ENCODE data around the gene SSBP2. TPM values are rescaled to one million over a fixed set of nuclear protein-coding genes. Genes with fewer than 3 reads are reported as not detected.
"Not testable (repeated sequence)": the region's sequence is repeated elsewhere in the genome, so short reads cannot be mapped to it uniquely, and the experiment has no call there.

SSBP2 gene
- total RNA-seq, 1 donor from 2014 or later: 30.6 TPM

DNA sequence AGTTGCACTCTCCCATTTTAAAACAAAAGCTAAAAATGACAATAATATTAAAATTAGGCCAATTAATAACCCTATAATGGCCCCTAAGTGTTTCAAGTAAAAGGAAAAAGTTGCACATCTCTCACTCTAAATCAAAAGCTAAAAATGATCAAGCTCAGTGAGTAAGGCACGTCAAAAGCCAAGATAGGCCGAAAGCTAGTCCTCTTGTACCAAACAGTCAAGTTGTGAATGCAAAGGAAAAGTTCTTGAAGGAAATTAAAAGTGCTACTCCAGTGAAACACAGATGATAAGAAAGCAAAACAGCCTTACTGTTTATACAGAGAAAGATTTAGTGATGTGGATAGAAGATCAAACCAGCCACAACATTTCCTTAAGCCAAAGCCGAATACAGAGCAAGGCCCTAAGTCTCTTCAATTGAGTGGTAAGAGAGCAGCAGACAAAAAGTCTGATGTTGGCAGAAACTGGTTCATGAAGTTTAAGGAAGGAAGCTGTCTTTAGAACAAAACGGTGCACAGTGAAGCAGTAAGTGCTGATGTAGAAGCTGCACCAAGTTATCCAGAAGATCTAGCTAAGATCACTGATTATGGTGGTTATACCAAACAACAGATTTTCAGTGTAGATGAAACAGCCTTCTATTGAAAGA, 212.9 kb downstream of the SSBP2 start:
- intact Hi-C loops (cut with micrococcal nuclease): no loop called here

DNA sequence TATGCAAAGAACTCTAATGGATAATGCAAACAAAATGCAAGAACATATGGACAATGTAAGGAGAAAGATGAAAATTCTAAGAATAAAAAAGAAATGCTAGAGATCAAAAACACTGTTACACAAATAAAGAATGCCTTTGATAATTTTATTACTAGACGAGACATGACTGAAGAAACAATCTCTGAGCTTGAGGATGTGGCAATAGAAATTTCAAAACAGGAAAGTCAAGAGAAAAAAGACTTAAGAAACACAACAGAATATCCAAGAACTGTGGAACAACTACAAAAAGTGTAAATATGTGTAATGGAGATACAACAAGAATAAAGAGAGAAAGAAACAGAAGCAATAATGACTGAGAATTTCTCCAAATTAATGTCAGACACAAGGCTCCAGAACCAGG, 216.5 kb downstream of the SSBP2 start:
- intact Hi-C loops (cut with micrococcal nuclease): no loop called here

DNA sequence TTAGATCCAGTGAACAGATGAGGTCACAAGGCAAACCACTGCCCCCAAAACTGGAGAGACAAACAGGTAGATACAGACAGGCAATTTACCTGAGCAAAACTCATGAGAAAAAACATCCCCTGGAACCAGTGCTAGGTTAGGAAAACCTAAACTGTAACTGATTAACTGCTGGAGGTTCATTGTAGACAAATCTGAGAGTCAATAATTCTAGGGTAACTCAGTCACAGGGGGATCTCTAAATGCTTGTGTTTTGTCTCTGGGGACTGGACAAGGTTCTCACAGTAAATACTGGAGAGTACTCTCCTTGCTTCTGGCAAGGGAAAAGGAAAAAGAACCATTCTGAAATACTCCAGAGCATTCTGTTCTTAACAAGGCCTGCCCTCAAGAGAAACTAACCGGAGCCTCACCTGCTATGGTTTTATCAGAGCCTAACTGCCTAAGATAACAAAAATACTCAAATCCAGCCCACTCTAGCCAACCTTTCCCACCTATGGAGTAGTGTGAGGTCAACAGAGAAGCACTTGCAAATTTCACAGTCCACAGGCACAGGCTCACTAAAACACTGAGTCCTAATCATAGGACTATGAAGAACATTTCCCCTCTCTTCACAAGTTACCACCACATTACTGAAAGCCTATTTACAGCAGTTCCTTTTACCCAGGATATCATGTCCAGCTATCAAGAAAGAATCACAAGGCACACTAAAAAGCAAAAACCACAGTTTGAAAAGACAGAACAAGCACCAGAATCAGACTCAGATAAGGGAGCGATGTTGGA, 217.1 kb downstream of the SSBP2 start:
- intact Hi-C loops (cut with micrococcal nuclease): no loop called here

DNA sequence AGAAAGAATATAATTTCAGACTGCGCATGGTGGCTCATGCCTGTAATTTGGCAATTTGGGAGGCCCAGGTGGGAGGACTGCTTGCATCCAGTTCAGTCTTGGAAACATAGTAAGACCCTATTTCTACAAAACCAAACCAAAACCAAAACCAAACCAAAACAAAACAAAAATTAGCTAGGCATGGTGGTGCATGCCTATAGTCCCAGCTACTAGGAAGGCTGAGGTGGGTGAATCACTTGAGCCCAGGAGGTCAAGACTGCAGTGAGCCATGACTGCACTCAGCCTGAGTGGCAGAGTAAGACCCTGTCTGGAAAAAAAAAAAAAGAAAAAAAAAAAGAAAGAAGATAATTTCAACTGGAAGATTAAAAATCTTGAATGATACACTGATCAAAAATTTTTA, 220.0 kb downstream of the SSBP2 start:
- intact Hi-C loops (cut with micrococcal nuclease): no loop called here

DNA sequence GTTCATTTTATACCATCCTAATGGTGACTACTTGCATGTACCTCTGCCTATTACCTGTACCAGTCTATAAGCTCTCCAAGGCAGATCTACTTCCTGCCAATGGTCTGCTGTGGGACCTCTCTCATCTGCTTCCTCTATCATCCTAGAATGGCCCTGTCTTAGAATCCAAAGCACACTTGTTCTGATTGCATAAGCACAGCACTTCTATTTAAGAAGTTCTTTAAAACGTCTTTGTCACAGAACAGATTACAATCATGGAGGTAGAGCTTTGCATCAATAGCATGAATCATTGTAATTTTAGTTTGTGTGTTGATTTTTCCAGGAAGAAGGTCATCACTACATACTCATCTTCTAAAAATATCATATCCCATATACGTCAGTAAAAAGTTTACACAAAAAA, 225.2 kb downstream of the SSBP2 start:
- intact Hi-C loops (cut with micrococcal nuclease): no loop called here

DNA sequence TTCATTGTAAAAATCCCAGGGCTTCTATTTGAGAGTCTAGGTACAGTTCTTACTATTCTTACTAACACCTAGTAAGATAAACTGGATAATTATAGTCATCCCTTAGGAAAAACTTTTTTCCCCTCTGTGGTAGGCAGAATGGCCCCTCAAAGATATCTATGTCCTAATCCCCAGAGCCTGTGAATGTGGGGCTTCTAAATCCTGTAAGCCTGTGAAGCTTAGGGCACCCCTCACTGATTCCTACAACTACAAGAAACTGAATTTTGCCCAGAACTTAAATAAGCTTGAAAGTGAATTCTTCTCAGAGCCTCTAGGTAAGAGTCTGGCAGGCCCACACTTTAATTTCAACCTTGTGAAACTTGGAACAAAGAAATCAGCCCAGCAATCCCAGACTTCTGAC, 226.9 kb downstream of the SSBP2 start:
- intact Hi-C loops (cut with micrococcal nuclease): no loop called here

DNA sequence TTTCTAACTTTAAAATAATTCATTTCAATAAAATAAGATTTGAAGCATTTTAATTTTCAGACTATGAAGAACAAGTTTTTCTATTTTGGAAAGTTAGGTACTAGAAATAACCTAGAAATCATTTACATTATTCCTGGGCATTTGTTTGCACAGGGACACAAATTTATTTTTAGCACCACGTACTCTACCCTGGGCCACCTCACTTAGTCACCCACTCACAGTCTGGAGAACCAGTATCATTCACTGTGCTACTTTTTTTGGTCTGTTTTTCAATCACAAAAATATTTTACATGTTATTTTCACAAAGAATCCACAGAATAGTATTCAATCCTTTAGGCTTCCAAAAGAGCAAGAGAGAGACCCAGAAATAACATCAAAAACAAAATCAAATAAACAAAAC, 228.3 kb downstream of the SSBP2 start:
- intact Hi-C loops (cut with micrococcal nuclease): no loop called here

DNA sequence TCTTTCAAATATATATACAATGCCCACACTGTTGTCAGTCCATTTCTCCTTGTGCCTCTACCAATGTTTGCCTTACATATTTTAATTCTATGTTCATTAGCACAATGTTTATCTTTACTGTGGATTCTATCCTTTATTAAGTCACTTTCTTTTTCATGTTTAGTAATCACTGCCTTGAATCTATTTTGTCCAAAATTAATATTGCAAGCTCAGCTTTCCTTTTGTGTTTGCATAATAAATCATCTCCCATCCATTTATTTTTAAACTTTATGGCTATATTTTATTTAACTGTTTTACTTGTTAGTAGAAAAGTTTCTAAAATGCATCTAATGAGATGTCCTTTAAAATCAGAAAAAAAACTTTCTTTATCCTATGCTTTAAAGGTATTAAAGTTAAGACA, 230.1 kb downstream of the SSBP2 start:
- intact Hi-C loops (cut with micrococcal nuclease): no loop called here

DNA sequence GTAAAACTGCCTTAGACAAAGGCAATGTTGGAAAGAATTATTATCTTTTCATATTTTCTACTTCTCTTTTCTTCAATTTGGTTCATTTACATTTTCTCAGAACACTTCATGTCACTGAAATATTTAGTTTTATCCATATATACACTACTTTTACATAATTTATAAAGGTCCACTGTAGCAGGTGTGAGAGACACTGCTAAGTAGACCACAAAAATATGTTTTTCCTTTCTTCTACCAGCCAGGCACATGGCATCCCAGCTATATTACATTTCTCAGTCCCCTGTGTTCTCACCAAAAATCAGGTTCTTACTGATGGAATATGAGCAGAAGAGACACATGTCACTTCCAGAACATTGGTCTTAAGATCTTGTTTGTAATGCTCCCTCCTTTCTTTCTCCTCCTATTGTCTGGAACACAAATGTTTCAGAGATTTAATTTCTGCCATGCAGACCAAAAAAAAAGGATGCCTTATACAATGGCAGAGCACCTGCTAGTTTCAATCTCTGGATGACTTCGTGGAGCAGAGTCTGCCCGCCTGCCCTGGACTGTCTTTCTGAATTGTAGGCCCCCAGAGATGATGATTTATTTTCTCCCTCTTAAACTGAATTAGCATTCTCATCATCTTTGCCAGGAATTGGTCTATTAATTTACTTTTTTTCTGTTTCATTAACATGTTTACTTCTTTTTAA, 231.5 kb downstream of the SSBP2 start:
- intact Hi-C loops (cut with micrococcal nuclease): no loop called here

DNA sequence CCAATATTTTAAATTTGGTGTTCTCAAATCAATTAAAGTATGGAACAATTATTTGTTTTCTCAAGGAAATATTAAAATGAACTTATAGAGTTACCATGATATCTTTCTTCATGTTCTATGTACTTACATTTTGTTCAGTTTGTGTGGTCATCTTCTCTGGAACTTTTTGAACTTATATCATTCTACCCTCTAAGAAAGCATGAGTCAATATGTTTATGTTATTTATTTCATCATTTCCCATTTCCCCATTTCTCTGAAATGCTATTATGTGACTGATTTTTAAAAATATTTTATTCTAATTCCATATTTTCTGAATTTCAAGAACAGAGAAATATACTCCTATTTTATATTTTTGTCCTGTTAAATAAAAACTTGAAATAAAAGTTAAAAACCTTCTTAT, 233.4 kb downstream of the SSBP2 start:
- intact Hi-C loops (cut with micrococcal nuclease): no loop called here

DNA sequence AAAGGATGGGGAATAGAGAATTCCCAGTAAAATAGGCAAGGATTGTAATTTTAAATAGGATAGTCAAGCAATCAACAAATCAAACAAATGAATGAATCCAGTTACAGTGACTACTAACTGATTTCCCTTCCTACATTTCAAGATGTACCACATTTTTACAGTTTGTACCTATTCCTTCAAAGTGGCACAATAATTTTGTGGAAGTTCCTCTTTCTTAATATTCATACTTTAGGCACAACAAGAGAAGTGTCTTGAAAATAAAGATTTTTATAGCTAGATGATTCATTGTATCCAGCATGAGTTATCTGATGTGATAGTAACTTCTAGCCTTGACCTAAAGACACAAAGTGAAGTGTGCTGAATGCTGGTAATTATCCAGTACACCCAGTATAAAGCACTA, 234.8 kb downstream of the SSBP2 start:
- intact Hi-C loops (cut with micrococcal nuclease): no loop called here

DNA sequence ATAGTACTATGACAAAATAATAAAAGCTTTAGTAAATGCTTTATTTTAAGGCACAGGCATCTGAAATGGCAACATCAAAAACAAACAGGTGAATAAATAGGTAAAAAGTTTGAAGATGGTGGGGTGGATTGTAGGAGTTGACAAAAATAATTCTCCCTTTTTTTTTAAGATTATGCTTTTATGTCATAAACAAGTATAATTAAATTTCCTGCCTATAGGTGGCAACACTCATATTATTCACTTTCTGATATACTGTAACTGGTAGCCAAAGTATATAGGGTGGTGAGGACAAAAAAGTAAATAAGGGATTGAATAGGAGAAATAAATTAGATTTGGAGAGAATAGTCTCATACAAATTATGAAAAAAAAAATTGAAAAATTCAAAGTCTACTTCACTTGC, 236.9 kb downstream of the SSBP2 start:
- intact Hi-C loops (cut with micrococcal nuclease): loop anchor here (2.0 kb wide), 2 partner anchors 235 to 457 kb away; no protein-coding TSS in a partner anchor

DNA sequence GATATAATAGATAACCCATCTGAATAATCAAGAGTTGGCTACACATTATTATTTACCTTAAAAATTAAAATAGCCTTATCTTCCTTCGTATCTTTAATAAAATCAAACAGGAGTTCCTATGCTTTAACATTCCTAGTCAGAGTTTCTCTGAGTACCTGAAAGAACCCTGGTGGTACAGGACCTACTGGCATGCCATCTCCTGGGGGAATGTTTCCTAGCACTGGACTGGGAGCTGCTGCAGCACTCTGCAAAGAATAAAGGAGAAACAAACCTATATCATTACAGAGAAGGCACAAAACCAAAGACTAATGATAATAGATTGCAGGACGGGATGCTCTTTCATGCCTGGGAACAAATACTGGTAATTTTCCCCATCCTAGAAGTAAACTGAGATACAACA, 237.4 kb downstream of the SSBP2 start:
- intact Hi-C loops (cut with micrococcal nuclease): no loop called here

DNA sequence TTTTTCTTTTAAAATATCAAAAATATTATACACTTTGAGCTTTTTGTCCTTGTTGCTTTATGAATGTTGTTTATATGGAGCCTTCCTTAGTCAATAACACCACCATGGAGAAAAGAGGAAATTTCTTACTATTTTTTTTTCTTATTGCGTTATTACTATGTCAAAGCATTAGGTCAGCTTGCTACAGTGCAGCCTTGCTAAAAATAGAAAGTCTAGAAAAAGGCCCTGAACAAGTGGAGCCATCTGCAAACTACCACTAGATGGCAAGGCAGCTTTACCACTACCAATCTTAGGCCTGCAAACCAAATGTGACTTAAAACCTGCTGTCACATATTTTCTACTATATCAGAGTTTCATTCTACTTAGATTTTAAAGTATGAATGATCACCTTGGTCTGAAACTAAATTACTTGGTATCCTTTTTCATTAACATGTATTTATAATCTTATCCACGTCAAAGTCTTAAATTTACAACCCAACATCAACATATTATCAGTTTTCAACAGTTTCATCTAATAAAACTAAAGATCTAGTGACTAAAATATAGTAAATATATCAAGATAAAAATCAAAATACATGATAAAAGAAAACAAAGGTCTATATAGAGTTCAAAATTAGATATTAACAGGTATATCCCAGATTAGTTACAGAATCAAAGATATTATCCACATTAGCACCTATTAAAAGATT, 243.9 kb downstream of the SSBP2 start:
- intact Hi-C loops (cut with micrococcal nuclease): loop anchor here (1.0 to 2.0 kb wide), 8 partner anchors 82 to 718 kb away; partner anchors contain the start of genes ATG10, SSBP2 and ZCCHC9

DNA sequence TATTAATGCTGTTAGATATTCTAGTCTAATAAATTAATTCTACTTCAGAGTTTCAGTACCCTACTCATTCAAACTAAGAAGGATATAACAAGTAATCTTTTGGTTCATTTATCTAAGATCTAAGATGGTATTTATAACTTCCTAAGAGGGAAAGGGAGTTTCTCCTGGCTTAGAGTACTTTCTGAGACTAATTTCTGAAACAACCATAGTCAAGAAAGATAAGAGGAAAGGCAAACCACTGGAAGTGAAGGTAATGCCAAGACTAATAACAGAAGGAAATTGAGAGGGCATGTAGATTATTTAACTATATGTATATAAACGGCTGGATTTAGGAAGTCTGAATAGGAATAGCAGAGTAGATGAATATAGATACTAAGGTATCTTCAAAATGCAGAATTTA, 244.5 kb downstream of the SSBP2 start:
- intact Hi-C loops (cut with micrococcal nuclease): loop anchor here (2.0 kb wide), 1 partner anchor 206 kb away; the partner anchor contains the start of gene ZCCHC9

DNA sequence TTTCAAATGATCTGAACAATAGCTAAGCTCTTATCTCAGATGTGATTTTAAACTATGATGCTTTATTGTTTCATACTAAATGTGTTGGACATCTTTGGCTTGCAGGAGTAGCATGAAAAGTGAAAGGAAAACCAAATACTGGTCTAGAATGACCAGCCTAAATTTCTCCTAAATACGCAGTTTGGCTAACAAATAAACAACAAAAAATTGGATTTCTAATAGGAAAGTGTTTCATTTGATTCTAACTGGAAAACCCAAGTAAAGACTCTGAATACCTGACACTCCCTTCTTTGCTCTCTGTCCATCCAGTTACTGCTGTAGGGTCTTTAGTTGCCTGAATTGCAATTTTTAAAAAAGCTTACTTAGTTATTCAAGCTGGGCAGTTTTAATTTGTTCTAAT, 245.2 kb downstream of the SSBP2 start:
- intact Hi-C loops (cut with micrococcal nuclease): loop anchor here (2.0 kb wide), 1 partner anchor 205 kb away; the partner anchor contains the start of gene ZCCHC9

DNA sequence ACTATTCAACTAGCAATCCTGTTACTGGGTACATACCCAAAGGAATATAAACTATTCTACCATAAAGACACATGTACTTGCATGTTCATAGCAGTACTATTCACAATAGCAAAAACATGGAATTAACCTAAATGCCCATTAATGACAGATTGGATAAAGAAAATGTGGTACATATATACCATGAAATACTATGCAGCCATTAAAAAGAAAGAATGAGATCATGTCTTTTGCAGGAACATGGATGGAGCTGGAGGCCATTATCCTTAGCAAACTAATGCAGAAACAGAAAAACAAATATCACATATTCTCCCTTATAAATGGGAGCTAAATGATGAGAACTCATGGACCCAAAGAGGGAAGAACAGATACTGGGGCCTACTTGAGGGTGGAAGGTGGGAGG, 247.3 kb downstream of the SSBP2 start:
- intact Hi-C loops (cut with micrococcal nuclease): not testable (repeated sequence)

DNA sequence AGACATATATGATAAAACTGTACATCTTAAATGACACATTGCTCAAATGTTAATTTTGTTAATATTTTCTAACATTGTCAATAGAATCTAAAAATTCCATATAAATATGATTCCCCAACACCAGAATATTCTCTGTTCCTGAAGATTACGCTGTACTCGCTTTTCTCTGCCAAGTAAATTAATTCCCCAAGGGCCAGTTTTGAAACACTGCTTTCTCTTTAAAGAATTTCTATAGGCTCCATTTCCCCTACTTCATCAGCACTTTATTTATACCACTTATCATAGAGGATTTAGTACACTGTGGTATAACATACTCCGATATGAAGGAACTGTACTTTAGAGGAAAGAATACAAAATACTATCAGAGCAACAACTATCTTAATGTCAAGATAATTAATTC, 255.6 kb downstream of the SSBP2 start:
- intact Hi-C loops (cut with micrococcal nuclease): no loop called here

DNA sequence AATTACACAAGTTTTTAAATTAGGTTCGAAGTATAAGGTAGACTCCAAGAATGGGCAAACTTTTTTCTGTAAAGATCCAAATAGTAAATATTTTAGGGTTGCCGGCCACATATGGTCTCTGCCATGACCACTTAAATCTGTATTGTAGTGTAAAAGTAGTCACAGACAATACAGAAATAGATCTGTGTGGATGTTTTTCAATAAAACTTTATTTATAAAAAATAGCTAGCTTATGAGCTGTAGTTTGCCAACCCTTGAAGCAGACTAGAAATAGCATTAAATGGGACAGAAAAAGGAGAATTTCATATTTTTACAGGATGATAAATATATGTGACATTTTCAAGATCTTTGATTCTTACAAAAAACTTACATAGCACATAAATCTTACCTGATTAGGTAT, 262.0 kb downstream of the SSBP2 start:
- intact Hi-C loops (cut with micrococcal nuclease): no loop called here

DNA sequence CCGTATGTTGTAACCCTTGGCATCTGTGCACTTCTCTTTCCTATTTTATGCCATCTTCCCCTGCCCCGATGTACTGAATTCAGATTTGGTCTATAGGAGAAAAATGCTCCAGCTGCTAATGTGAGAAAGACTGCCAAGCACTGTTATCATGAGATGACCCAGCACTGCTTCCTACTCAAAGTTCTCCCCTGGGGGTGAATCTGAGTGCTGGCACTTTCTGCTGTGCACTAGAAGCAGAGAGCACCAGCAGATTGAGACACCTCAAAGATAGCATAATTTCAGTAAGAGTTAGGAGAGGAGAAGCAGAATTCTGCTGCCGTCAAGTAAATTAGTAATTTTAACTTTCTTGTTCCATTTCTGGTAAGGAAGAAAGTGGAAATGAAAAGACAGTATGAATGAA, 264.2 kb downstream of the SSBP2 start:
- intact Hi-C loops (cut with micrococcal nuclease): no loop called here

DNA sequence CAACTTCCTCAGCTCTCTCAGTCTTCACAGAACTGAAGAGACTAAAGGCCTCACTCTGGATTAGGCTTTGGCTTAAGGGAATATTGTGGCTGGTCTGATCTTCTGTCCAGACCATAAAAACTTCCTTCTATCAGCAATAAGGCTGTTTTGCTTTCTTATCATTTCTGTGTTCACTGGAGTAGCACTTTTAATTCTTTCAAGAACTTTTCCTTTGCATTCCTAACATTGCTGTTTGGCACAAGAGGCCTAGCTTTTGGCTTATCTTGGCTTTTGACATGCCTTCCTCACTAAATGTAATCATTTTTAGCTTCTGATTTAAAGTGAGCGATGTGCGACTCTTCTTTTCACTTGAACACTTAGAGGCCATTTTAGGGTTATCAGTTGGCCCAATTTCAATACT, 268.3 kb downstream of the SSBP2 start:
- intact Hi-C loops (cut with micrococcal nuclease): no loop called here

DNA sequence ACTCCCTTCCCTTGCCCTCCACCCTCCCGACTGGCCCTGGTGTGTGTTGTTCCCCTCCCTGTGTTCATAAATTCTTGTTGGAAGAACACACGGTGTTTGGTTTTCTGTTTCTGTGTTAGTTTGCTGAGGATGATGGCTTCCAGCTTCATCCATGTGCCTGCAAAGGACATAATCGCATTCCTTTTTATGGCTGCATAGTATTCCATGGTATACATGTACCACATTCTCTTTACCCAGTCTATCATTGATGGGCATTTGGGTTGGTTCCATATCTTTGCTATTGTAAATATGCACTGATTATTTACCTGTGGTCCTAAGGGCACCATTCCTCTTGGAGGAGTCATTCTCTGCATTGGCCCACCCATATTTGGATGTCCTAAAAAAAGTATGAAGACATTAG, 277.5 kb downstream of the SSBP2 start:
- intact Hi-C loops (cut with micrococcal nuclease): not testable (repeated sequence)
